Upper lobe of right lung (tissue), 1 donor: ENCODE measurements around the gene GPD1L. TPM values are rescaled to one million over a fixed set of nuclear protein-coding genes. Genes with fewer than 3 reads are reported as not detected.

Source experiments
- ATAC-seq: fragments of 200-7000 bp; cut with Tn5 transposase; one replicate; pipeline ENCODE4 v1.9.1; 2020; ENCODE audit warnings: mild to moderate bottlenecking, moderate library complexity
- DNase-seq: peaks from one replicate; pipeline ENCODE4 v3.0.0-alpha.2; 2020
- H3K27ac ChIP-seq: fragments of 200-600 bp; one replicate; pipeline ENCODE4 v1.8.0; 2022
- H3K27me3 ChIP-seq: fragments of 200-600 bp; one replicate; pipeline ENCODE4 v1.8.0; 2022; ENCODE audit warnings: mild to moderate bottlenecking
- H3K36me3 ChIP-seq: fragments of 200-600 bp; one replicate; pipeline ENCODE4 v1.8.0; 2022
- H3K4me1 ChIP-seq: fragments of 200-600 bp; one replicate; pipeline ENCODE4 v1.8.0; 2022
- H3K4me3 ChIP-seq: fragments of 200-600 bp; one replicate; pipeline ENCODE4 v1.8.0; 2022; ENCODE audit warnings: mild to moderate bottlenecking
- H3K9me3 ChIP-seq: fragments of 200-600 bp; one replicate; pipeline ENCODE4 v1.8.0; 2022
- intact Hi-C: fragments of 100-400 bp; cut with DNase I; formaldehyde crosslinking; loops from one replicate; pipeline ENCODE4 v1.11.0; 2022
- total RNA-seq: library from RNA; stranded (reverse); fragmentation: NEBNext Ultra II Directional; extraction: Animal tissue kit (Norgen Biotek cat#: 25700); gene quantifications from one replicate; pipeline ENCODE4 v1.2.1, GENCODE V29; 2021
- TF ChIP-seq, protein P1 (sequence below): fragments of 200-600 bp; IDR thresholded peaks from one replicate; pipeline ENCODE4 v1.8.0; 2022; ENCODE audit warnings: antibody characterized with exemption
- donor health status: DM: no; HTN: yes; CAD: no; lungs with severe emphysema.

Gene GPD1L
- total RNA-seq, 1 donor from 2014 or later: 84.1 TPM

DNA sequence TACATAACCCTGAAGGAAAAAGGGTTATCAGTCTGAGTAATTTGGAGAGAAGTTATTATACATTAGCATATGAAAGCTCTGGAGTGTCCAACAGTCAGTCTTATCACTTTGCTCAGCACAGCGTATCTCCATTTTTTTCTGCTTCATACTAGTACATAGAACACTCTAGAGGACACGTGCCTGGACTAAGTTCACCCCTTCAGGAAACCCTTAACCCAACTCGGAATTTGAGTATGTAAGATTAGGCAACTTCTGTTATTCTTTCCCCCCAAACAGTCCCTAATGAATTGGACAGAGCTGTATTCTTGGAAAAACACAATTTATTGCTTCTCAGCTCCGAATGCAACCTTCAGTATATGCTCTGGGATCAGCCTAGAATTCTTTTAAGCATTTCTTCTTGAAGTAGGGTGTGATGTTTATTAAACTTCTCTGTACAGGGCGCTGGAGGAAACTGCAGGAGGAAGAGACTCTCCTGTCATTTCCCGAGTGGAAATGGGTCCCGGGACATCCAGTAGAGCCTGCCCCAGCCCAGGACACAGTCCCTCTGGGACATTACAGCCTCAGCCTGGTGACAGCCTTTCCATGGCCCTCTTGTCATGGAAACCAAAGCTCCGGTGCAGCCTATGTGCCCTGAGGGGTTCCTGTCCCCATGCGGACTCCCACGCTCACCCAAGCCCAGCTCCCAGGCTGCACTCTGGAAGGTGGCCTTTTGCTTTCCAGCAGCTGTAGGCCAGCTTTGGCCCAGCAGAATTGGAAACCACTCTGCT is 94.8 kb downstream of the GPD1L start:
- peak overlapping the region; percentile 49 for H3K27ac ChIP-seq
- no peak overlapping the region for H3K4me3 ChIP-seq
- peak; percentile 72 for ATAC-seq
- TF ChIP-seq, protein P1, sequence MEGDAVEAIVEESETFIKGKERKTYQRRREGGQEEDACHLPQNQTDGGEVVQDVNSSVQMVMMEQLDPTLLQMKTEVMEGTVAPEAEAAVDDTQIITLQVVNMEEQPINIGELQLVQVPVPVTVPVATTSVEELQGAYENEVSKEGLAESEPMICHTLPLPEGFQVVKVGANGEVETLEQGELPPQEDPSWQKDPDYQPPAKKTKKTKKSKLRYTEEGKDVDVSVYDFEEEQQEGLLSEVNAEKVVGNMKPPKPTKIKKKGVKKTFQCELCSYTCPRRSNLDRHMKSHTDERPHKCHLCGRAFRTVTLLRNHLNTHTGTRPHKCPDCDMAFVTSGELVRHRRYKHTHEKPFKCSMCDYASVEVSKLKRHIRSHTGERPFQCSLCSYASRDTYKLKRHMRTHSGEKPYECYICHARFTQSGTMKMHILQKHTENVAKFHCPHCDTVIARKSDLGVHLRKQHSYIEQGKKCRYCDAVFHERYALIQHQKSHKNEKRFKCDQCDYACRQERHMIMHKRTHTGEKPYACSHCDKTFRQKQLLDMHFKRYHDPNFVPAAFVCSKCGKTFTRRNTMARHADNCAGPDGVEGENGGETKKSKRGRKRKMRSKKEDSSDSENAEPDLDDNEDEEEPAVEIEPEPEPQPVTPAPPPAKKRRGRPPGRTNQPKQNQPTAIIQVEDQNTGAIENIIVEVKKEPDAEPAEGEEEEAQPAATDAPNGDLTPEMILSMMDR: no peak
- H3K9me3 ChIP-seq: no peaks in the 10 kb centered on the region
- intact Hi-C loops: no loop called here
- H3K27me3 ChIP-seq: no peaks in the 10 kb centered on the region
- DNase-seq: no peak
- H3K4me1 ChIP-seq: peaks cover 10% of the 10 kb centered on the region
- no peaks in the 10 kb centered on the region for H3K36me3 ChIP-seq

DNA sequence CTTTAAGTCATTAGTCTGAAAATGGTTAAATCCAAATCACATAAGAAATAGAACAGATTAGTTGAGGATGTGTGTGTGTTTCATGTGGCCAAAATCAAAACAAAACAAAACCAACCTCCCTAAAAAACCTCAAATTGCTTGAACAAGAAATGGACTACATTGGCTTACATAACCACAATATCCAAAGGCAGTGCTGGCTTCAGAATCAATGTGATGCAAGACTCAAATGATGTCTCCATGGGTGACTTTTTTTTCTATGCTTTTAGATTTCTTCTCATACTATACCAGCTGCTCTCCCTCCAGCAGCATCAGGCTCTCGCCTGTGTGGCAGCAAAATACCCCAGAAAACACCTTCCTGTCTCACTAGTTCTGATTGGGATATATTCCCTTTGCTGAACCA is 96.1 kb downstream of the GPD1L start:
- Histone ChIP-seq H3K4me1 (peaks cover 10% of the 10 kb centered on the region), H3K4me3 (no peak overlapping the region), H3K27ac (no peak overlapping the region), H3K9me3 (no peaks in the 10 kb centered on the region), H3K36me3 (no peaks in the 10 kb centered on the region), H3K27me3 (no peaks in the 10 kb centered on the region)
- DNase-seq (no peak), ATAC-seq (no peak)
- TF ChIP-seq, protein P1: no peak
- intact Hi-C loops: no loop called here

DNA sequence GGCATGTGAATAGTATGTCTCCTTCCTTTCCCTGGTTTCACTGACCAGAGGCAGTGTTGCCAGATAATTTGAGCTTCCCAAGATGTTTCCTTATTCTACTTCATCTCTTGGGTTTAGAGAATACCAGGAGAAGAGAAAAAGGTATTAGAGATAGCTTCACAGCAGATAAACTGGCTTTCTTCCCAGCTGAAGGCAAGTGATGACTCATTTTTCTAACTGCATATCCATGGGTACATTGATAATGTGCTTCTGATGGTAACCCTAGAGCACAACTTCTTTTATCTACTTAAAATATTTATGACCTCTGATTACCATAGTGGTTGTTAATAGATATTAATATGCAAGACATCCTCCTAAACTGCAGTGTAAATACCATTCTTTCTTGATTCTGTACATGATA is 97.4 kb downstream of the GPD1L start:
- no peaks in the 10 kb centered on the region for H3K9me3 ChIP-seq

DNA sequence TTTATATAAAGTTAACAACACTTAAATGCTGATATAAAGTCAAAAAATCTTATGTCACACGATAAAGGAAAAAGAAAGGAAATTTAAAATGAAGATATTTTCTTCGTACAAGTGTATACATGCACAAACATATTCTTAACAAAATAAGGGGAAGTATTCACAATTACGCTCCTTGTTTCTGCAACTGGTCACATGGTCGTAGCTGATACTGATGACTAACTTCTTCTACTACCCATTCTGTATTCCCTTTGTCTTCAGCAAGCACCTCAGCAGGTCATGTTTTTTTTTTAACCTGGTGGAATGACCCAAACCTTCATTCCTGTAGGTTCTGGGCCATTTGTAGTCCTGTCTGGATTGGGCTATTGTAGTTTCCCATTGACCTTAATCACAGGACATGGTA is 102.0 kb downstream of the GPD1L start:
- intact Hi-C loops: no loop called here
- no peak for ATAC-seq

More for the DNA sequence above, 97.4 kb downstream of the GPD1L start:
- ATAC-seq (no peak), DNase-seq (no peak)
- peaks cover 10% of the 10 kb centered on the region for H3K4me1 ChIP-seq
- no peak overlapping the region for H3K27ac ChIP-seq
- intact Hi-C loops: no loop called here
- H3K4me3 ChIP-seq: no peak overlapping the region
- TF ChIP-seq, protein P1: no peak
- no peaks in the 10 kb centered on the region for H3K36me3 ChIP-seq
- no peaks in the 10 kb centered on the region for H3K27me3 ChIP-seq

DNA sequence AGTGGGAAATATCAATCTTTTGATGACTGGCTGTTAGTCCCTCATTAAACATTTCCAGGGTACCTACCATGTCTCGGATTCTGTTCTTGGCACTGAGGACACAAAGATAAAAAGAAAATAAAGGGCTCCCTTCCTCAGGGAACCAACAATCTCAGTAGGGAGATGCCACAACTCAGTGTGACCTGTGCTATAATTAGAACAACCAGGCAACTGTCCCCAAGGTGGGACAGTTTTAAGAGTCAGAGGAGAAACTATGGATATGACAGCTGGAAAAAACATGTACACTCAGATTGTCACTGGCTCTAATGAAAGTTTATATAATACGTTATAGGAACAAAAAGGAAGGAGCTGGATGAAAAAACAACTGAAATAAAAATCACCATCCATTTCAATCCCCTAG is 108.8 kb downstream of the GPD1L start:
- no peaks in the 10 kb centered on the region for H3K4me1 ChIP-seq
- TF ChIP-seq, protein P1: no peak

More for the DNA sequence above, 102.0 kb downstream of the GPD1L start:
- Histone ChIP-seq H3K9me3 (no peaks in the 10 kb centered on the region), H3K4me3 (no peak overlapping the region), H3K27me3 (no peaks in the 10 kb centered on the region), H3K36me3 (no peaks in the 10 kb centered on the region), H3K4me1 (no peaks in the 10 kb centered on the region), H3K27ac (no peak overlapping the region)
- TF ChIP-seq, protein P1: no peak
- DNase-seq: no peak

More for the DNA sequence above, 108.8 kb downstream of the GPD1L start:
- H3K27ac ChIP-seq: no peak overlapping the region
- H3K36me3 ChIP-seq: no peaks in the 10 kb centered on the region
- peaks cover 3% of the 10 kb centered on the region for H3K9me3 ChIP-seq
- intact Hi-C loops: no loop called here
- DNase-seq (no peak), ATAC-seq (no peak)
- H3K4me3 ChIP-seq: no peak overlapping the region
- H3K27me3 ChIP-seq: no peaks in the 10 kb centered on the region
